Neural progenitor cell (in vitro differentiated cells): Measurements from ENCODE around the gene ANO3. TPM values are rescaled to one million over a fixed set of nuclear protein-coding genes. Genes with fewer than 3 reads are reported as not detected.

Source experiments
- DNase-seq: peaks from one replicate; pipeline ENCODE4 v3.0.0-alpha.2; 2016; ENCODE audit warnings: low spot score
- H2AFZ ChIP-seq: fragments of 200-600 bp; sonication (generic); replicated peaks from 2 replicates; pipeline ENCODE4 v1.6.1; 2016; ENCODE audit warnings: antibody characterized with exemption
- H3F3A ChIP-seq: fragments of 200-600 bp; sonication (generic); 2 replicates; pipeline ENCODE4 v1.6.1; 2016; ENCODE audit warnings: antibody characterized with exemption, low read depth
- H3K27ac ChIP-seq: fragments of 200-600 bp; sonication (generic); 2 replicates; pipeline ENCODE4 v1.5.1; 2016; ENCODE audit warnings: mild to moderate bottlenecking
- H3K27me3 ChIP-seq: fragments of 200-600 bp; sonication (generic); 2 replicates; pipeline ENCODE4 v1.6.1; 2016; ENCODE audit warnings: mild to moderate bottlenecking, moderate library complexity
- H3K36me3 ChIP-seq: fragments of 200-600 bp; sonication (generic); 2 replicates; pipeline ENCODE4 v1.5.1; 2016
- H3K4me1 ChIP-seq: fragments of 200-600 bp; sonication (generic); 2 replicates; pipeline ENCODE4 v1.6.1; 2016; ENCODE audit warnings: mixed run types
- H3K4me2 ChIP-seq: fragments of 200-600 bp; sonication (generic); 2 replicates; pipeline ENCODE4 v1.6.1; 2016
- H3K4me3 ChIP-seq: fragments of 200-600 bp; sonication (generic); 2 replicates; pipeline ENCODE4 v1.5.1; 2016
- H3K79me2 ChIP-seq: fragments of 200-600 bp; sonication (generic); 2 replicates; pipeline ENCODE4 v1.6.1; 2016; ENCODE audit warnings: low read depth
- H3K9ac ChIP-seq: fragments of 200-600 bp; sonication (generic); 2 replicates; pipeline ENCODE4 v1.6.1; 2016
- H3K9me3 ChIP-seq: fragments of 200-600 bp; sonication (generic); 2 replicates; pipeline ENCODE4 v1.5.1; 2016; ENCODE audit warnings: low read depth
- H4K20me1 ChIP-seq: fragments of 200-600 bp; sonication (generic); 2 replicates; pipeline ENCODE4 v1.6.1; 2016; ENCODE audit warnings: low read depth
- H3K27ac Mint-ChIP-seq: 3 replicates; pipeline ENCODE4 v1.8.0; 2021; ENCODE audit warnings: mixed read lengths
- H3K27me3 Mint-ChIP-seq: 2 replicates; pipeline ENCODE4 v1.8.0; 2022; ENCODE audit warnings: low read depth, mild to moderate bottlenecking, inconsistent platforms, moderate library complexity, mixed read lengths; ENCODE audit not compliant: insufficient read depth
- H3K36me3 Mint-ChIP-seq: 3 replicates; pipeline ENCODE4 v1.8.0; 2021; ENCODE audit warnings: mixed read lengths
- H3K4me1 Mint-ChIP-seq: 3 replicates; pipeline ENCODE4 v1.8.0; 2021; ENCODE audit warnings: mixed read lengths
- H3K4me3 Mint-ChIP-seq: 3 replicates; pipeline ENCODE4 v1.8.0; 2021; ENCODE audit warnings: mild to moderate bottlenecking, moderate library complexity, mixed read lengths
- H3K9me3 Mint-ChIP-seq: 3 replicates; pipeline ENCODE4 v1.8.0; 2020; ENCODE audit warnings: mixed read lengths
- CTCF ChIP-seq: fragments of 200-600 bp; sonication (generic); IDR thresholded peaks from 2 replicates; pipeline ENCODE4 v1.5.1; 2017; ENCODE audit warnings: antibody characterized with exemption, mild to moderate bottlenecking
- EZH2 ChIP-seq: fragments of 200-600 bp; sonication (generic); IDR thresholded peaks from 2 replicates; pipeline ENCODE4 v1.6.1; 2017; ENCODE audit warnings: antibody characterized with exemption, mild to moderate bottlenecking, moderate library complexity
- EZH2phosphoT487 ChIP-seq: fragments of 200-600 bp; sonication (generic); IDR thresholded peaks from 2 replicates; pipeline ENCODE4 v1.6.1; 2017; ENCODE audit warnings: antibody characterized with exemption
- total RNA-seq: library from RNA; depleted of rRNA; stranded (reverse); fragments of >200 nt; gene quantifications from 2 replicates; pipeline ENCODE4 v1.2.3, GENCODE V29; 2015; ENCODE audit warnings: low replicate concordance

Gene ANO3
- total RNA-seq, 1 donor from 2014 or later = 2.5 TPM

GRCh38 chr11:26323837-26324236 lies 8.1 kb upstream of the ANO3 start:
- Mint-ChIP-seq H3K4me3 (no peak overlapping the region), H3K4me1 (peaks cover 13% of the 10 kb centered on the region), H3K36me3 (no peaks in the 10 kb centered on the region), H3K27ac (no peak overlapping the region), H3K9me3 (no peaks in the 10 kb centered on the region), H3K27me3 (no peaks in the 10 kb centered on the region)
- Histone ChIP-seq H3K27me3 (no peaks in the 10 kb centered on the region), H4K20me1 (no peaks in the 10 kb centered on the region), H3K79me2 (no peaks in the 10 kb centered on the region), H3F3A (peaks cover 6% of the 10 kb centered on the region), H2AFZ (no peak overlapping the region), H3K9ac (no peak overlapping the region), H3K4me1 (peaks cover 22% of the 10 kb centered on the region), H3K4me3 (no peak overlapping the region), H3K9me3 (no peaks in the 10 kb centered on the region), H3K4me2 (no peak overlapping the region), H3K36me3 (no peaks in the 10 kb centered on the region), H3K27ac (no peak overlapping the region)
- DNase-seq = no peak
- TF ChIP-seq EZH2phosphoT487 = no peak
- TF ChIP-seq EZH2 = no peak
- TF ChIP-seq CTCF = no peak

GRCh38 chr11:26324270-26324669 lies 7.7 kb upstream of the ANO3 start:
- no peaks in the 10 kb centered on the region for H4K20me1 ChIP-seq
- H2AFZ ChIP-seq = no peak overlapping the region
- no peaks in the 10 kb centered on the region for H3K79me2 ChIP-seq
- no peak overlapping the region for H3K4me3 Mint-ChIP-seq
- H3K4me1 Mint-ChIP-seq = peaks cover 18% of the 10 kb centered on the region
- H3K9me3 Mint-ChIP-seq = no peaks in the 10 kb centered on the region
- peaks cover 9% of the 10 kb centered on the region for H3F3A ChIP-seq
- no peak overlapping the region for H3K27ac ChIP-seq
- H3K4me1 ChIP-seq = peaks cover 27% of the 10 kb centered on the region
- H3K4me3 ChIP-seq = no peak overlapping the region
- no peak for TF ChIP-seq EZH2
- no peak for TF ChIP-seq EZH2phosphoT487
- TF ChIP-seq CTCF = no peak
- no peaks in the 10 kb centered on the region for H3K27me3 Mint-ChIP-seq
- H3K27ac Mint-ChIP-seq = no peak overlapping the region
- H3K4me2 ChIP-seq = no peak overlapping the region
- H3K36me3 ChIP-seq = no peaks in the 10 kb centered on the region
- H3K36me3 Mint-ChIP-seq = no peaks in the 10 kb centered on the region
- no peaks in the 10 kb centered on the region for H3K27me3 ChIP-seq
- DNase-seq = no peak
- H3K9ac ChIP-seq = no peak overlapping the region
- H3K9me3 ChIP-seq = no peaks in the 10 kb centered on the region

- no peaks in the 10 kb centered on the region for H3K36me3 ChIP-seq
- H3K27ac Mint-ChIP-seq = no peak overlapping the region
- no peaks in the 10 kb centered on the region for H3K79me2 ChIP-seq
- H4K20me1 ChIP-seq = no peaks in the 10 kb centered on the region
- H3K27ac ChIP-seq = no peak overlapping the region
- no peak overlapping the region for H3K9ac ChIP-seq
- H3K4me3 ChIP-seq = no peak overlapping the region
- peaks cover 32% of the 10 kb centered on the region for H3F3A ChIP-seq
- no peaks in the 10 kb centered on the region for H3K27me3 ChIP-seq
- H3K9me3 ChIP-seq = no peaks in the 10 kb centered on the region
- H3K4me3 Mint-ChIP-seq = no peak overlapping the region
- H3K4me2 ChIP-seq = no peak overlapping the region
- no peak overlapping the region for H2AFZ ChIP-seq
- no peaks in the 10 kb centered on the region for H3K36me3 Mint-ChIP-seq
- no peak for TF ChIP-seq EZH2
- TF ChIP-seq CTCF = no peak
- no peak for TF ChIP-seq EZH2phosphoT487
- peaks cover 3% of the 10 kb centered on the region for H3K27me3 Mint-ChIP-seq
- DNase-seq = no peak
- peaks cover 37% of the 10 kb centered on the region for H3K4me1 Mint-ChIP-seq
- no peaks in the 10 kb centered on the region for H3K9me3 Mint-ChIP-seq
- H3K4me1 ChIP-seq = peaks cover 40% of the 10 kb centered on the region
Measured at GRCh38 chr11:26326793-26327400, 5.0 kb upstream of the ANO3 start.
